ENCODE measurements around the gene SPON1.

- TF ChIP-seq CTCF (IDR thresholded peaks at IDR 0.05; ENCODE audit: borderline replicate concordance, extremely low read depth, low read length, poor library complexity, severe bottlenecking), result no peak
- no peak for TF ChIP-seq EZH2 (IDR thresholded peaks at IDR 0.05; ENCODE audit: borderline replicate concordance, low read depth, low read length, severe bottlenecking)
These were observed 3.7 kb upstream of the SPON1 start for GRCh38 chr11:13958641-13959400.
